ENCODE measurements around the gene ARPC3. TPM values are rescaled to one million over a fixed set of nuclear protein-coding genes. Genes with fewer than 3 reads are reported as not detected.

Gene ARPC3
- total RNA-seq, 2 donors from 2014 or later: 166 to 210 TPM

DNA sequence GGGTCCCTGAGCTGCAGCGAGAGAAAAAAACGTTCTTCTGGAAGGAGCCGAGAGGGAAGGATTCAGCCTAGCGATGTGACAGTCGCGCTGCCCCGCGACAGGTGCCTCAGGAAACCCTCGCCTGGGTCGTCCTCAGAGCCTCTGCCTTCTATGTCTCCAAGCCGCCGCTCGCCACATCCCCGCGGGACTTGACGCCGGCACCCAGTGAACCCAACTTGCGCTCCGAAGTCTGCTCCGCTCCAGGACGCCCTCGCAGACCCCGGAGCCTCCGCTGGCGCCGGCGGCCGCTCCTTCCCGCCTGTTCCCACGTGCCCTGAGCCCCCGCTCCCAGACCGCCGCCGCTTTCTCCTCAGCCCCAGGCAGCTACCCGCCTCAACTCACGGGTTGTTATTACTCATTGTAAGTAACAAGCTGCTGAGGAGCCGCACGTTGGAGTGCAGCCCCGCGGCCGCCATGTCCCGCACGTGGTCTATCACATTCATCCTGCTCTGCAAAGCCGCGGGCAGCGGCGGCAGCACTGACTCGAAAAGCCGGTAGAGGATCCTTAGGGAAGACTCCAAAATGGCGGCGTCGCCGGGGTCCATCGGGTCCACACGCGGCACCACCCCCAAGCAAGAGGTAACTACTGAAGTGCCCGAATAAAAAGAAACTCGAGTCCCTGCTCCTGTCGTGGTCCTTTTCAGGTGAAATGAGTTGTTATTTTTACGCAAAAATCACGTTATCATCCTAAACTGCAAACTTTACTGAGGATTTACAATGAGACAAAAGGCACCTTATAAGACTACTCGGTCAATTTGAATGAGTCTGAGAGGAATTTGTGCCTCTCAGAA is 46.8 kb downstream of the ARPC3 start, which contains the start of gene ANAPC7:
TSS of gene ANAPC7 (minus strand) at position 563 of the 830 bp plus-strand sequence. CDS start at position 482, 81 bp downstream.
- peaks cover 29% of the 10 kb centered on the region for H3K4me1 Mint-ChIP-seq (ENCODE audit: low read depth)
- DNase-seq (peak; percentile 89 to 92), ATAC-seq (replicated peaks in 1 of 2) (peak; percentile 92 to 96)
- peak within 1 kb of the TSS; percentile 100 for H3K27ac Mint-ChIP-seq
- H3K27me3 Mint-ChIP-seq (ENCODE audit: low read depth): no peaks in the 10 kb centered on the region
- H3K36me3 Mint-ChIP-seq (ENCODE audit: insufficient read depth in 2 of 2): peaks cover 0 to 12% of the 10 kb centered on the region in 2 donors
- H3K4me3 Mint-ChIP-seq: peak within 1 kb of the TSS; percentile 99 to 100
- no peaks in the 10 kb centered on the region for H3K9me3 Mint-ChIP-seq

Other genes starting within 250 kb of the ARPC3 start
- gene ATP2A2, start 169.1 kb downstream of the ARPC3 start, total RNA-seq: 100 to 1,000 TPM; 106 to 127 TPM
- gene ANAPC7, start 46.6 kb downstream of the ARPC3 start, total RNA-seq: 10 to 100 TPM; 49.1 to 61.1 TPM
- gene GPN3, start 17.9 kb upstream of the ARPC3 start, total RNA-seq: 10 to 100 TPM; 42.3 to 43.4 TPM
- 10 to 100 TPM; 17.5 to 23.4 TPM for gene FAM216A, start 18.5 kb upstream of the ARPC3 start, total RNA-seq
- 100 to 1,000 TPM in 1 of 2 donors, 10 to 100 TPM in 1; 98.2 to 104 TPM for gene VPS29, start 51.8 kb upstream of the ARPC3 start, total RNA-seq
- 1 to 10 TPM; 2.3 to 4.4 TPM for gene RAD9B, start 52.0 kb upstream of the ARPC3 start, total RNA-seq
- 10 to 100 TPM; 42.6 to 42.9 TPM for gene PPTC7, start 133.0 kb upstream of the ARPC3 start, total RNA-seq
- gene TCTN1, start 163.8 kb upstream of the ARPC3 start, total RNA-seq: 1 to 10 TPM; 9.7 to 10.0 TPM
- gene HVCN1, start 238.8 kb upstream of the ARPC3 start, total RNA-seq: 10 to 100 TPM; 10.5 to 12.8 TPM

Measured in activated T-cell treated with anti-CD3 and anti-CD28 coated beads, Interleukin-2, amount 50 U/mL, for 72 hours (primary cell).